ENCODE data around the gene HEPH. TPM values are rescaled to one million over a fixed set of nuclear protein-coding genes. Genes with fewer than 3 reads are reported as not detected.

Gene HEPH
- total RNA-seq, 8 experiments from 2014 or later: 0.31 to 51.5 (median 2.5) TPM

DNA sequence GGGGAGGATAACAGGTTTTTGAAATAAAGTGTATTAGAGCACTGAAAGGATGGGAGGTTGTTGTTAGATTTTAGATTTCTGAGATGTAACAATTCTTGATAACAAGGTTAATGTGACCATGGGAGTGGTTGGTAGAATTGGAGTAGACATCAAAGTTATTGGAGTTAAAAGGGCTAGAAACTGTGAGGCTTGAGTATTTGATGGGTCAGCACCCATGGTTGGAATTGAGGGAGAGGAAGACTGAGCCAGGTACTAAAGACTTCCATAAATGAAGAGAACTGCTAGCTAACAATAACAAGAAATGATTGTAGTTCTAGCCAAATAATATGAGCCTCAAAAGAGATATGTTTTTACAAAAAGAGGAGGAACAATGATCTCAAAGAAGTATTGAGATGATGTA is 98.8 kb downstream of the HEPH start:
- in situ Hi-C loops (cut with MboI; ENCODE audit: low pct_unique_long_range_greater_than_20kb in 2 of 9, low sequenced_read_pairs in 9 of 9, unreplicated experiment in 9 of 9): loop anchor here in 1 of 9 experiments (25.0 kb wide), 1 partner anchor 99 kb away; no protein-coding TSS in a partner anchor
- H3K4me1 ChIP-seq (replicated peaks in 1 of 2): no peaks in the 10 kb centered on the region
- H3K4me3 ChIP-seq: no peak overlapping the region
- no peak for ATAC-seq (replicated peaks in 6 of 8)
- H3K27ac ChIP-seq: no peak overlapping the region

Other genes with a start within 250 kb of the HEPH start
- under 1 TPM in 1 of 8 experiments, not detected in 7; 0.42 TPM for gene VSIG4, start 124.2 kb upstream of the HEPH start, total RNA-seq